Fibroblast of upper back skin (primary cell): ENCODE data around the gene HCCS.
"Not testable (repeated sequence)": the region's sequence is repeated elsewhere in the genome, so short reads cannot be mapped to it uniquely, and the experiment has no call there.

Source experiments
- DNase-seq: peaks from one replicate; pipeline ENCODE4 v3.0.0-alpha.2; 2013

The HCCS gene

DNA sequence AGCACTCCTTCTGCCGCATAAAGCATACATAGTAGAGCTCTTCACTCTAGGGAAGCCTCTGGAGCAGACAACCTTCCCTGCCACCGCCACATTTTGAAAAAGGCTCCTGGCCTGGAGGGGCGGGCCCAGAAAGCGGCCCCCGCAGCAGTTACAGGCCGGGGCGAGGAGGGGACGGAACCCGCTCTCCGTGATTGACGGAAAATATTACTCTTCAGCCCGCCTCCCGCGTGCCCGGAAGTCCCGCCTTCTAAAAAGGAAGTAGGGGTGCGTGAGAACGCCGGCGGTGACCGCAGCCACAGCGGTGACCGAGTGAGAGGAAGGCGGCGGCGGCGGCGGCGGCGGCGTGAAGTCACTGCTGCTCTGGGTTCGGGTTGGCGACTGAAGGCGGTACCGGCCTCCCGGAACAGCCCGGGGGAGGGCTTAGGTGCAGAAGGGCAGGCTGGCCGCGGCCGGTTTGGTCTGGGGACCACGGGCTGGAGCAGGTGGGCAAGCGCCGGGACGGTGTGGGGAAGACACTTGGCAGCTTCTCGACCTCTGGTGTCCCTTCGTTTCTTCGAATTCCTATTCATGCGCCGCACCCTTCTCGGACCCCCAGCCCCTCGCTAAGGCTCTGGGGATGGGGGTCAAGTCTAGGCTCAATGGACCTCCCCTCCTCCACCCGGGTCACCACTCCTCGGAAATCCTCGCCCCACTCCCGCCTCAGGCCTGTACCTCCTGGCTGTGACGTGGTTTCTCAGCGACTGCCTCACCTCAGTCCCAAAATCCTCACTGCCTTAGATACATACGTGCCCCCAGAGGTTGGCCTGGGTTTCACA is at the start of gene HCCS:
TSS of gene HCCS (plus strand) at position 296 of the 815 bp plus-strand sequence. CDS start 729 bp downstream, outside the sequence.
- DNase-seq = peak; percentile 85

DNA sequence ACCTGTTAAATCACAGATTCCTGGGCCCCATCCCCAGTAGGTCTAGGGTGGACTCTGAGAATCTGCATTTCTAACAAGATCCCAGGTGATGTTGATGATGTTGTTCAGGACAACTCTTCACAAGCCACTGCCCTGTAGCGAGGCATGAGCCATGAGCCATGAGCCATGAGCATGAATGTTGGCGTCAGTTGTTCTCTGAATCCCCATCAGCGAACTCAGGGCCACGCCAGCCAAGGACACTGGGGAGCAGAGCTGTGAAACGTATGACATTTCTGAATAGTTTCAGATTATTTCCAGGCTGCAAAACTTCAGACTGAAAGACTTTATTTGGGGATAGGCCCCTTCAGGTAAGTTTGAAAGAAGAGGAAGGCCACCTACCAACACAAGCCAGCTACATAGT is 46.9 kb upstream of the HCCS start:
- no peak for DNase-seq

DNA sequence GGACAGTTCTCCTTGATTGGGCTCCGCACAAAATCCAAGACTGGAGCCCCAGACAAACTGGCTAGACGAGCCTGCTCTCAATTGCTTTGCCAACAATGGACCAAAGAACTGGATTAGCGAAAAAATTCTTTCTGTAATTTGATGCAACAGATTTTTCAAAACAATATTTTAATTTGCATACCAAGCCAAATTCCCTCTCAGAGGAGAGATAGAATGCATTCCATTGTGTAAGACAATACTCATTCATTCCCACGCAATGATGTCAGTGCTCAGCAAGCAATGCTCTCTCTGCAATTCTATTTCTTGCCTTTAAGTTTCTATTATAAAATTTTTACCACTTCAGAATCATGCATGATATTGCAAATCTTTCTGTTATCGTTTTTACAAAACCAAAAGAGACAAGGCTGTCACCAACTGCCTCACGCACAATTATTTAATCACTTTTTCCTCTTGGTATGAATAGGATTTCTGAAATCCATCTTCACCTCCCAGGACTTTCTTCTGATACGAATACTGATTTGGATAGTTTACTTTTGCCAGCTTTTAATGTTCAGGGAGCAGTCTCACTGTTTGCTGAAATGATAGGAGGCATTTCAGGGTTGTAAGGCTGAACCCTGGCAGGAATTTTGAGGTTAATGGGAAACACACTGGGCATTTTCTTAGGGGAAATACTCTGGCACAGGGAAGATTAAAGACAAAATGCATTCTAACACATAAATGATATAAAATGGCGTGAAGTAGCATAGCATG is 46.1 kb upstream of the HCCS start:
- DNase-seq = peak; percentile 85

DNA sequence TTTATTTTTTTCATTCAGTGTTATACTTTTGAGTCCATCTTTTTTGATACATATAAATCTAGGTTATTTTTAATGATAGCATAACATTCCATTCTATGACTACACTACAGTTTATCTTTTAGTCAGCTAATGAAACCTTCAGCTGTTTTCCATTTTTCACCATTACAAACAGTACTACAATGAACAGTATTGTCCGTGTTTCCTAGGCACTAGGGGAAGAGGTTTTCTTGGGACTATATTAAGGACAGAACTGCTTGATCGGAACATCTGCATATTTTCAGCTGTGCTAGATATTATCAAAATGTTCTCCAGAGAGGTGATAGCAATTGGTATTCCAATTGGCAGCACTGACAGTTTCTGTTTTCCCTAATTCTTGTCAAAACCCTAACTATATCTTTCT is 44.3 kb upstream of the HCCS start:
- no peak for DNase-seq

DNA sequence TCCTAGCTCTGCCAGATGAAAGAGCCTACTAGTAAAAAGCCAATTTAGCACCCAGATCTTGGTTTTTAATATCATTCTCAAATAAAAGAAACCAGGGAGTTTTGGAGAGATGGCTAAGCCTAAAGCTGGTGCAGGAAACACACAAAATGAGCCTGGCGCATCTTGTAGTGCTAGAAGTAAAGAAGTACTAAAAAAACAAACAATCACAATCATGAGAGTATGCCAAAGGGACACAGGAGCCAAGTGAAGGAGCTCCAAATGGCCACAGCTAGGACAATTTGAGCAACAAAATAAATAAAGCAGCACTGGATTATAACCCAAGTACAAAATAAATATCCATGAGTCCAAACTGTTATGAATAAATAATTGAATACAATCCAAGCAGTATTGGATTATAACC is 37.8 kb upstream of the HCCS start:
- no peak for DNase-seq

DNA sequence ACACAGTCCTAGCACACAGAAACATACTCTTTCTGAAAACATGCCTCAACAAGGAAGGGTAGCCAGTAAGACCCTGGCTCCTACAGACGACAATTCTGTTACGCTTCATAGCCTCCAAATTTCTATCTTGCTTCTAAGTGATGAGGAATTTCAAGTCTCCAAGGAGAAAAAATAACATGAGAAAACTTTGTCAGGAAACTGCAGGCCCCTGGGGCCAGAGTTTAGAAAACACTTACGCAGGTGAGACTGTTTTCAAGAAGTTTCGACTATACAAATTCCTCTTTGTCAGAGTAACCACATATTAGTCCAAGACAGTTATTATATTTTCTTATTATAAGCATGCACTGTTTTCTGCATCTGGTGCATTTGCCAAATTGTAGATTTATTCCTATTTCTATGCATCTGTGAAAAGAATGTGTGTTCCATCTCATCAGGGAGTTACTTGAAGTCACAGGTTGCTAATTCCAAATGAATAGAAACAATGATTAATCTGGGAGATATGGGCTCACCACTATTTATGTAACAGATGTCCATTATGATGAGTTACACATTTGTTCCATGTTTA is 30.3 kb upstream of the HCCS start:
- DNase-seq = no peak

DNA sequence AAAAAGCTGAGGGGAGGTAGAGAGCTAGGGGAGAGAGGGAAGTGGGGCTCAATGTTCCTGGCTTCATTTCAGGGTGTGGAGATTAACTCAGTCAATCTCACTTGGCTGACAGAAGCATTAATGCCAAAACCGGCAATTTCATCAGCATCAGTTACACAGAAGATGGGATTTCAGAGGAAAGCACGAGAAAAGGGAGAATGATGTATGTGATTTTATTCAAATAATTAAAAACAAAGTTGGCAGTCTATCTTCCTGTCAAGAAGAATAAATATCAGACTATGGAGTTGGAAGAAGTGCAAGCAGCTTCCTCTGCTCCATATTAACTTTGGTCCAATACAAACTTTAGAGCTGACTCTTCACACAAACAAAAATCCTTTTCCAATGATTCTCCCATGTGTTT is 29.6 kb upstream of the HCCS start:
- DNase-seq = peak; percentile 29

DNA sequence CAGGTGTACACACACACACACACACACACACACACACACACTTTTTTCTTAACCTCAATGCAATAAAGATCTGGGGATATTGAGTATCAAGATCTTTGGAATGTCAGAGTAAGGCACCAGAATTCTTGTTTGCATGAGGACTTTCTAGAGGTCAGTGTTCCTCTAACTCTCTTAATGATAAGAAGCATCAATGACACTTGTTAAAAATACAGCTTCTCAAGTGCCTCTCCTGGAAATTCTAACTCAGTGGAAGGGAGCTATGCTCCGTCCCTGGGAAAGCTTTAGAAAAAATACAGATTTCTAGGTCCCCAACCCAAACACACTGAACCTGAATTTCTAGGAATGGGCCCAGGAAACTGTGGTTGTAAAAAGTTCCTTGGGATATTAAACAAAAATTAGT is 25.8 kb upstream of the HCCS start:
- no peak for DNase-seq

DNA sequence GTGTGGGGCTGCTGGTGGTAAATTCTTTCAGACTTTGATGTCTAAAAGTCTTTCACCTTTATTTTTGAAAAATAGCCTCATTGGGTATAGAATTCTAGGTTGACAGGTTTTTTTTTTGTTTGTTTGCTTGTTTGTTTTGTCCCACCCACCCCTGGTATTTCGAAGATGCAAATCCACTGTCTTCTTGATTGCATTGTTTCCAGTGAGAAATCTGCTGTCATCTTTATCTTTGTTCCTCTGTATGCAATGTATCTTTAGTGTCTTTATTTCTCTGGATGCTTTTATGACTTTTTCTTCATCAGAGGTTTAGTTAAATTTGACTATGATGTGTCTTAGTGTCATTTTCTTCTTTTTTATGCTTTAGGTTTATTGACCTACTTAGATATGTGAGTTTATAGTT is 21.3 kb upstream of the HCCS start:
- DNase-seq = no peak

DNA sequence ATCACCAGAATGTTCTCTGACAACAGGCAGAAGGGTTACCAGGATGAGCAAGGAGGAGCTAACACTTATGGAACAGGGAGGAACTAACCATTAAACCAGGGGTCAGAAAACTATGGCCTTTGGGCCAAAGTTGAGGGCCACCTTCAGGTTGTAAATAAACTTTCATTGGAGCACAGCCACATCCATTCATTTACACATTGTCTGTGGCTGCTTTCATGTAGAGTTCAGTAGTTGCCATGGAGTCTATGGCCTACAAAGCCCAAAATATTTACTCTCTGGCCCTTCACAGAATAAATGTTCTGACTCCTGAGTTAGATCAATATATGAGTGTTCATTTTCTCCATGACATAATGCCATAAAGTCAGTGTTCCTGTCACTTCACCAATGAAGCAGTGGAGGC is 13.2 kb upstream of the HCCS start:
- DNase-seq = no peak

DNA sequence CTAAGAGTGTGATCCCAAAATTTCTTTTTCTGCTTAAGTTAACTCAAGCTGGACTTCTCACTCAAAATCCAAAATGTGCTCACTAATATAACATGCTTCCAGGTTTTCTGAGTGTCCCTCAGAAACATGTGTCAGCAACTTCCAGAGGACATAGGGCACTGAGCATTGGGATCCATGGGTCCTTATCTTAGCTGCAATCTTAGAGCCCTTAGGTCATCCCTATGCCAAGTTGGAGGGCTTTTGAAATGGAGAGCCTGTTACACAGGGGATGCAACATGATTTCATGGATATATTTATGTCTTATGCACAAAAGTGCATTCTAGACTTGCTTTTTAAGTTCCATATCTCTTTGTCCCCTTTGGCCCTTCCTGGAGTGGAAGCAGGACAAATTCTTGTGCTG is 11.7 kb upstream of the HCCS start:
- DNase-seq = no peak

DNA sequence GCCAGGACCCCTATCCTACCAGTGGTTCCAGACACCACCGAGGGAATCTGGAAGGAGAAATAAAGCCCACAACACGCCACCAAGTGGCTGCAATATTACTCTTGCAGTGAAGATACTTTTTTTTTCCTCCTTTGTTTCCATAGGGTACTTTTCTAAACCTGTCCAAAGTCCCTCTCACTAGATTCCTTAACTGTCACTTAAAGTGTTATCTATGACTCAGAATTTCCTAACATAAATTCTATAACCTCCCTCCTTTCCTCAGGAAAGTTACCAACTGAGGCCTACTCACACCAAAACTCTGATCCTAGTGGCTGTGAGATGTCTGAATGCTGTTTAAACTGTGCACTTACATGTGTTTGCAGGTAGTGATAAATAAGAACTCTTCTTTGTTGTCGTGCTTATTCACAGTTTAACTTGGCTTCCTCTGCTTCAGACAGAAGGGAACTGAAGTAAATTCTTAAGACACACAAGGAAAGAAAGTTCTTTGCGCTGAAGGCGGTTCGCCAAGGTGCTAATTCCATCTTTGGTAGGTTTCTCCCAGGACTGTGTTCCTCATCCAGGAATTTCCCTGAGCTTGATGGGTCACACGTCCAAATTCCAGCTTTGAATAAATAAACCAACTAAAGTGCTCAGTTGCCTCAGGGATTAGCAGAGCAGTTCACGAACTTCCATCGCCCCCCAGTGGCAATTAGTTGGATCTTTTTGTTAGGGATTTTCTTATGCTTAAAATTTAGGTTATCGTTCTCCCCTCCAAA is 10.7 kb upstream of the HCCS start:
- peak; percentile 80 for DNase-seq

DNA sequence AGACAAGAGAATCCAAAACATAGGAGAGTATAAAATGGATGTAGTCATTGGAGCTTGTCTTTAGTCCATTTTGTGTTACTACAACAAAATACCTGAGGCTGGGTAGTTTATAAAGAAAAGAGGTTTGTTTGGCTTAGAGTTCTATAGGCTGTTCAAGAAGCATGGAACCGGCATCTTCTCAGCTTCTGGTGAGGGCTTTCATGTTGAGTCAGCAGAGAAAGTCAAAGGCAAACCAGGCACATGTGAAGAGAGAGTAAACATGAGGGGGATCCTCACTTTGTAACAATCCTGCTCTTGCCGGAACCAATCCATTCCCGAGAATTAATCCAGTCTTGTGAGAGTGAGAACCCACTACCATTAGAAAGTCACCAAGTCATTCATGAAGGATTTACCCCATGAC is 8.1 kb upstream of the HCCS start:
- DNase-seq = no peak

DNA sequence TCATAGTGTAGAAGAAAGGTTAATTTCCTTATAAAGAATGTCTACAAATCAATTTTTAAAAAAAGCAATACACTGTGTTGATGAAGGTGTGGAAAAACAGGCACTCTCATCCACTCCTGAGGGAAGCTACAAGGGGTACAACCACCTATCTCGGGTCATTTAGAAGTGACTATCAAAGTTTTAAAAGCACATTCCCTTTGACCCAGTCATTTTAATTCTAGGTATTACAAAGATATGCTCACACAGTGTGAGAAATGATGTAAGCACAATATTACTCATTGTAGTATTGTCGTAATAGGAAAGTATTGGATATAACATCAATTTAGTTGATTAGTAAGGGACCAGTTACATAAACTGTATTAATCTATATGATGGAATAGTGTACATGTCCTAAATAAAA is 7.4 kb upstream of the HCCS start:
- no peak for DNase-seq

DNA sequence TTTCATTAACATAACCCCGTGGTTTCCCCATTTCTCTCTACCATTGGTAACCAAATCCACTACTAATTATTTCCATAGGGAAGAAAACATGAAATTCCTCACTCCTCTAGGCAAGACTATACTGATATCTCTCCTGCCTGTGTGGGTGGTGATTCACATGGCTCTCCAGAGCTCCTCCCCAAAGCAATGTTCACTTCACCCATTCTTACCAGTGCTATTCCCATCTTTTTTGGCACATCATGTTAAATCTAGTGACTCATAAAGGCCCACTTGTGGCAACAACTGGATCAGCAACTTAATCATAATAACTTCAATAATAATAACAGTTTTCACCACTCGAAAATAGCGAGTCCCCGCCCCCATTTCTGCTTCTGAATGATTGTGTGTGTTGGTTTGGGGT is 6.1 kb upstream of the HCCS start:
- peak; percentile 53 for DNase-seq

DNA sequence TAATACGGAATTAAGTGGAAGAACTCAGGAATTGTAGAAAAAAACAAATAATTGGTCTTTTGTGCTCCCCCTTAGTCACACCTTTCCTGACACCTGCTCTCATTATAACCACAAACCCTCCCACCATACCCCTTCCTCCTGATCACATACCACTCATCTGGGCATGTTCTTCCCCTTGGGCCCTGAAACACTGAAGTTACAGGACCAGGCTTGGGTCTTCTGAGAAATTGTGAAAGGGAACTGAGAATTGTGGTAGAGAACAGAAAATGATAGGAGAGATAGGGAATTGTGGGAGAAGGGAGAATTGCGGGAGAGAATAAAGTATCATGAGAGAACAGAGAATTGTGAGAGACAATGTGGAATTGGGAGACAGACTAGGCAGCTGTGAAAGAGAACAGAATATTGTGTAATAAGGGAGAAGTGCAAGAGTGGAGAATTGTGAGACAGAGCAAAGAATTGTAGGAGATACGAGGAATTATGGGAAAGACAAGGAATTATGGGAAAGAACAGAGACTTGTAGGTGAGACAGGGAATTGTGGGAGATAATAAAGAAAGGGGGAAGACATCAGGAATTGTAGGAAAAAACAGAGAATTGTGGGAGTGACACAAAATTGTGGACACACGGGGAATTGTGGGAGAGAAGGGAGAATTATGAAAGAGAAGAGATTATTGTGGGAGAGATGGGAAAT is 2.7 kb upstream of the HCCS start:
- DNase-seq = no peak

DNA sequence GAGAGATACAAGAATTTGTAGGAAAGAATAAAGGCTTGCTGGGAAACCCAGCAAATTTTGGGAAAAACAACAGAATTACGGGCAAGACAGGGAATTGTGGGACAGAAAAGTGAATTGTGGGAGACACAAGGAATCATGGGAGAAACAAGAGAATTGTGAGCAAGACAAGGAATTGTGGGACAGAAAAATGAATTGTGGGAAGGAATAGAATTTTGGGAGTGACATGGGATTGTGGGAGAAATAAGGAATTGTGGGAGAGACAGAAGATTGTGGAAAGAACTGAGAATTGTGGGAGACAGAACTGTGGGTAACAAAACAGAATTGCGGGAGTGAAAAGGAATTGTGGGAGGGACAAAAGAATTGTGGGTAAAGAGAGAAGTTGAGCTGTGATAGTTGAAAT is 1.2 kb upstream of the HCCS start:
- DNase-seq = no peak

DNA sequence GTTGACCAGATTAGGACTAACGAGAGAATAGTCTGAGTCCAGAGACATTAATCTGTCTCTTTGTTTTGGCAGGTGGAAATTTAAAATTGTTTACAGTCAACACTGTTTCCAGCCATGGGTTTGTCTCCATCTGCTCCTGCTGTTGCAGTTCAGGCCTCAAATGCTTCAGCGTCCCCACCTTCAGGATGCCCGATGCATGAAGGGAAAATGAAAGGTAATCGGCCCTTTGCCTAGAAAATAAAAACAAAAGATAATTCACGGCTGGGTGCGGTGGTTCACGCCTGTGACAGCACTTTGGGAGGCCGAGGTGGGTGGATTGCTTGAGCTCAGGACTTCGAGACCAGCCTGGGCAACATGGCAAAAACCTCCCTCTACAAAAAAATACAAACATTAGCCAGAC is 815 bp downstream of the HCCS start:
- DNase-seq = no peak

DNA sequence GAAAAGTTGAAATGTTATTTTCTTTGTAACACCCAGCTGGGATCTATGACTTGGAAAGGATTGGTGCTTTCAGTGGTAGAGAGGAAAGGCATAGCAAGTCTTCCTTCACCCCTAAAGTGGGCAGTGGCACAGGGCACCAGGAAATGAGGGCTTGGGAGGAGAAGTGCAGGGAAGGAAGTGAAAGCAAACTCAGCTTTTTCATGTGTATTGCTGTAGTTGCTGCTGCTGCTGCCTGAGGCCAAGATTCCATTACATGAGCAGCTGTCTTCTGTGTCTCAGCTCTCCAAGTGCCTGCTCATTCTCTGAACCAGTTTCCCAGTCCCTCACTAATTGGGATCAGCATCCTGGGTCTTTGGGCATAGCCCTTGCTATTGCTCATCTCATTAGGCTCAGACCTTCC is 2.6 kb downstream of the HCCS start:
- no peak for DNase-seq

DNA sequence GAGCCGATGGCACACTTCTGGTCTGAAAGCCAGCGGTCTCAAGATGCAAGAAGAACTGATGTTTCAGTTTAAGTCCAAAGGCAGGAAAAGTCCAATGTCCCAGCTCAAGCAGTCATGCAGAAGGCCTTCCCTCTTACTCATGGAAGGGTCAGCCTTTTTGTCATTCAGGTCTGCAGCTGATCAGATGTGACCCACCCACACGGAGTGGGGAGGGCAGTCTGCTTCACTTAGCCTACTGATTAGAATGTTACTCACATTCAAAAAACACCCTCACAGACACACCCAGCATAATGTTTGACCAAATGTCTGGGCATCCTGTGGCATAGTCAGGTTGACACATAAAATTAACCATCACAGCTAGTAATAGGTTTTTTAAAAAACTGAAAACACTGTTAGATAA is 6.6 kb downstream of the HCCS start:
- DNase-seq = no peak

DNA sequence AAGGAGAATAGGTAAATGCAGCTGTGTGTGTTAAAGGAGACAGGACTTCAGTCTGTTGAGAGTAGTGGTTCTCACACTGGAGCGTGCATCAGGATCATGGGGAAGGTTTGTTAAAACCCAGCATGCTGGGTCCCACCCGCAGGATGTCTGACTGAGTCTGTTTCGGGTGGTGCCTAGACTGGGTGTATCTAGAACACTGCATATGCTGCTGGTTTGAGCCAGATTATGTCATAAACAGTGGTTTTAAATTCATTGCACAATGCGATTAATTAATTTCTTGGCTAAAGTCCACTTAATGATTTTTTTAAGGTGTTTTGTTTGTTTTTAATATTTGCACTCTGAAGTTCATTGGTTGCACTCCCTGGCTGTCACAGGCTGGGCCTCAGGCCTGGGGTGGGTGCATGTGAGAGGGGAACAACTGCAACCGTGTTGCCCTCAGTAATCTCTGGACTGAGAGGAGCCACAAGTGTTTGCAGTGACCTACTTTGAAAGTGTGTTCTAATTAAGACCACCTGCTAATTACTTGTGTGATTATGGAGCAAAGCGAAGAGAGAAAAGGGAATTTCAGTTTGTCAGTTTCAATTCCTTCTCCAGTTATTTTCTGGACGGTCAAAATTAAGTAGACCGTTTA is 8.3 kb downstream of the HCCS start:
- no peak for DNase-seq

DNA sequence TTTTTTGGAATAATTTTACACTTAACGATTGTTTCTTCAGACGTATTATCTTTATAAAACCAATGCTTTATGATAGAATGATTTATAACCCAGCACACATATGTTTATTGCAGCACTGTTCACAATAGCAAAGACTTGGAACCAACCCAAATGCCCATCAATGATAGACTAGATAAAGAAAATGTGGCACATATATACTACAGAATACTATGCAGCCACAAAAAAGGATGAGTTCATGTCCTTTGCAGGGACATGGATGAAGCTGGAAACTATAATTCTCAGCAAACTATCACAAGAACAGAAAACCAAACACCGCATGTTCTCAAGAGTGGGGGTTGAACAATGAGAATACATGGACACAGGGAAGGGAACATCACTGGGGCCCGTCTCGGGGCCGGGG is 12.0 kb downstream of the HCCS start:
- DNase-seq = not testable (repeated sequence)
